HEK293 (cell line): ENCODE measurements around the gene SLC19A2.

ENCODE experiments used
- CTCF ChIA-PET: fragments of 350-600 bp; formaldehyde crosslinking; extraction: SDS; loops from one replicate; lab custom pipeline; 2021; ENCODE audit warnings: antibody characterized with exemption; lab: Yijun Ruan, JAX
- POLR2A ChIA-PET: fragments of 300-600 bp; formaldehyde crosslinking; extraction: SDS; loops from one replicate; lab custom pipeline; 2020; ENCODE audit warnings: antibody characterized with exemption, inconsistent platforms; lab: Yijun Ruan, JAX
- H3K27ac ChIP-seq: fragments of 200-500 bp; sonication (Bioruptor generic); 2 replicates; pipeline ENCODE4 v1.5.1; 2014; ENCODE audit warnings: low read depth, low read length, control low read depth, inconsistent platforms; ENCODE audit errors: extremely low read depth
- H3K36me3 ChIP-seq, 2 experiments: fragments of 200-500 bp in 1 of 2; sonication (Bioruptor generic) in 1 of 2; 1 replicate in 1 of 2; 2 replicates in 1 of 2; pipeline ENCODE4 v1.5.1; 2014 to 2017; ENCODE audit warnings: inconsistent platforms in 2 of 2, low read length in 2 of 2; ENCODE audit not compliant: control insufficient read depth in 2 of 2, insufficient read depth in 1 of 2
- H3K4me1 ChIP-seq: fragments of 200-500 bp; sonication (Bioruptor generic); 2 replicates; pipeline ENCODE4 v1.5.1; 2014; ENCODE audit warnings: mild to moderate bottlenecking, low read length, inconsistent platforms; ENCODE audit not compliant: control insufficient read depth, insufficient read depth
- H3K4me3 ChIP-seq: 2 replicates; pipeline ENCODE4 v1.5.1; 2011; ENCODE audit warnings: low read depth, mild to moderate bottlenecking, control low read depth, low read length, moderate library complexity
- H3K9me3 ChIP-seq: fragments of 200-500 bp; sonication (Bioruptor generic); 2 replicates; pipeline ENCODE4 v1.5.1; 2014; ENCODE audit warnings: low read depth, low read length, inconsistent platforms; ENCODE audit not compliant: control insufficient read depth, insufficient read depth
- MEIS1 ChIP-seq: sonication (generic); formaldehyde crosslinking; IDR thresholded peaks from 2 replicates; pipeline ENCODE4 v1.8.1; 2022; ENCODE audit warnings: missing genetic modification reagents, mild to moderate bottlenecking, borderline replicate concordance
- SCRT2 ChIP-seq: fragments of 450-650 bp; formaldehyde crosslinking; IDR thresholded peaks from 2 replicates; pipeline ENCODE4 v1.5.1; 2016; ENCODE audit warnings: missing biosample characterization, missing genetic modification characterization
- WT1 ChIP-seq: fragments of 450-650 bp; formaldehyde crosslinking; IDR thresholded peaks from 2 replicates; pipeline ENCODE4 v1.5.1; 2016; ENCODE audit warnings: missing biosample characterization, missing genetic modification characterization
- ZBTB17 ChIP-seq: fragments of 450-650 bp; formaldehyde crosslinking; IDR thresholded peaks from 2 replicates; pipeline ENCODE4 v1.5.1; 2016; ENCODE audit warnings: missing biosample characterization, missing genetic modification characterization
- ZBTB20 ChIP-seq: fragments of 450-650 bp; formaldehyde crosslinking; IDR thresholded peaks from 2 replicates; pipeline ENCODE4 v1.5.1; 2016; ENCODE audit warnings: missing biosample characterization, missing genetic modification characterization
- ZEB2 ChIP-seq: fragments of 450-650 bp; formaldehyde crosslinking; IDR thresholded peaks from 2 replicates; pipeline ENCODE4 v1.5.1; 2016; ENCODE audit warnings: missing biosample characterization, missing genetic modification characterization
- ZFHX2 ChIP-seq: fragments of 450-650 bp; formaldehyde crosslinking; conservative IDR thresholded peaks from 2 replicates; pipeline ENCODE4 v1.5.1; 2016; ENCODE audit warnings: missing biosample characterization, missing genetic modification characterization
- ZNF10 ChIP-seq: fragments of 450-650 bp; formaldehyde crosslinking; IDR thresholded peaks from 2 replicates; pipeline ENCODE4 v1.5.1; 2017; ENCODE audit warnings: missing biosample characterization, missing genetic modification characterization
- ZNF121 ChIP-seq: fragments of 450-650 bp; formaldehyde crosslinking; IDR thresholded peaks from 2 replicates; pipeline ENCODE4 v1.5.1; 2016; ENCODE audit warnings: missing biosample characterization, missing genetic modification characterization
- ZNF169 ChIP-seq: fragments of 450-650 bp; formaldehyde crosslinking; IDR thresholded peaks from 2 replicates; pipeline ENCODE4 v1.5.1; 2016; ENCODE audit warnings: missing biosample characterization, missing genetic modification characterization
- ZNF202 ChIP-seq: fragments of 450-650 bp; formaldehyde crosslinking; IDR thresholded peaks from 2 replicates; pipeline ENCODE4 v1.5.1; 2016; ENCODE audit warnings: missing biosample characterization, missing genetic modification characterization, borderline replicate concordance
- ZNF223 ChIP-seq: fragments of 450-650 bp; formaldehyde crosslinking; IDR thresholded peaks from 2 replicates; pipeline ENCODE4 v1.5.1; 2016; ENCODE audit warnings: missing biosample characterization, missing genetic modification characterization
- ZNF23 ChIP-seq: fragments of 450-650 bp; formaldehyde crosslinking; IDR thresholded peaks from 2 replicates; pipeline ENCODE4 v1.5.1; 2016; ENCODE audit warnings: missing biosample characterization, missing genetic modification characterization, borderline replicate concordance
- ZNF335 ChIP-seq: fragments of 450-650 bp; formaldehyde crosslinking; conservative IDR thresholded peaks from 2 replicates; pipeline ENCODE4 v1.5.1; 2016; ENCODE audit warnings: missing biosample characterization, missing genetic modification characterization
- ZNF366 ChIP-seq: fragments of 450-650 bp; formaldehyde crosslinking; conservative IDR thresholded peaks from 2 replicates; pipeline ENCODE4 v1.5.1; 2016; ENCODE audit warnings: missing biosample characterization, missing genetic modification characterization
- ZNF37A ChIP-seq: fragments of 450-650 bp; IDR thresholded peaks from 2 replicates; pipeline ENCODE4 v1.5.1; 2018; ENCODE audit warnings: missing biosample characterization, missing genetic modification characterization
- ZNF394 ChIP-seq: fragments of 450-650 bp; formaldehyde crosslinking; IDR thresholded peaks from 2 replicates; pipeline ENCODE4 v1.5.1; 2016; ENCODE audit warnings: missing biosample characterization, missing genetic modification characterization, mild to moderate bottlenecking, moderate library complexity, borderline replicate concordance
- ZNF501 ChIP-seq: fragments of 450-650 bp; formaldehyde crosslinking; IDR thresholded peaks from 2 replicates; pipeline ENCODE4 v1.5.1; 2016; ENCODE audit warnings: missing biosample characterization, missing genetic modification characterization
- ZNF600 ChIP-seq: fragments of 450-650 bp; formaldehyde crosslinking; IDR thresholded peaks from 2 replicates; pipeline ENCODE4 v1.5.1; 2016; ENCODE audit warnings: missing biosample characterization, missing genetic modification characterization
- ZNF707 ChIP-seq: fragments of 450-650 bp; formaldehyde crosslinking; IDR thresholded peaks from 2 replicates; pipeline ENCODE4 v1.5.1; 2016; ENCODE audit warnings: missing biosample characterization, missing genetic modification characterization
- ZNF747 ChIP-seq: fragments of 450-650 bp; formaldehyde crosslinking; IDR thresholded peaks from 2 replicates; pipeline ENCODE4 v1.5.1; 2016; ENCODE audit warnings: missing biosample characterization, missing genetic modification characterization
- ZNF777 ChIP-seq: fragments of 450-650 bp; formaldehyde crosslinking; IDR thresholded peaks from 2 replicates; pipeline ENCODE4 v1.5.1; 2017; ENCODE audit warnings: missing biosample characterization, missing genetic modification characterization, borderline replicate concordance
- ZNF785 ChIP-seq: fragments of 450-650 bp; formaldehyde crosslinking; IDR thresholded peaks from 2 replicates; pipeline ENCODE4 v1.5.1; 2016; ENCODE audit warnings: missing biosample characterization, missing genetic modification characterization
- ZNF837 ChIP-seq: fragments of 450-650 bp; formaldehyde crosslinking; IDR thresholded peaks from 2 replicates; pipeline ENCODE4 v1.5.1; 2016; ENCODE audit warnings: missing biosample characterization, missing genetic modification characterization
- TF ChIP-seq, protein P1 (sequence below): fragments of 450-650 bp; formaldehyde crosslinking; IDR thresholded peaks from 2 replicates; pipeline ENCODE4 v1.5.1; 2016; ENCODE audit warnings: missing biosample characterization, missing genetic modification characterization
- TF ChIP-seq, protein P2 (sequence below): fragments of 450-650 bp; formaldehyde crosslinking; optimal IDR thresholded peaks from 2 replicates; pipeline ENCODE3; 2016; ENCODE audit warnings: missing biosample characterization, mild to moderate bottlenecking, missing genetic modification characterization
- TF ChIP-seq, protein P3 (sequence below): fragments of 450-650 bp; formaldehyde crosslinking; IDR thresholded peaks from 2 replicates; pipeline ENCODE4 v1.5.1; 2016; ENCODE audit warnings: missing biosample characterization, missing genetic modification characterization
- TF ChIP-seq, protein P4 (sequence below): fragments of 450-650 bp; formaldehyde crosslinking; conservative IDR thresholded peaks from 2 replicates; pipeline ENCODE4 v1.5.1; 2016; ENCODE audit warnings: low read depth, missing biosample characterization, missing genetic modification characterization
- TF ChIP-seq, protein P5 (sequence below): fragments of 450-650 bp; formaldehyde crosslinking; IDR thresholded peaks from 2 replicates; pipeline ENCODE4 v1.5.1; 2016; ENCODE audit warnings: missing biosample characterization, missing genetic modification characterization

SLC19A2 gene

DNA sequence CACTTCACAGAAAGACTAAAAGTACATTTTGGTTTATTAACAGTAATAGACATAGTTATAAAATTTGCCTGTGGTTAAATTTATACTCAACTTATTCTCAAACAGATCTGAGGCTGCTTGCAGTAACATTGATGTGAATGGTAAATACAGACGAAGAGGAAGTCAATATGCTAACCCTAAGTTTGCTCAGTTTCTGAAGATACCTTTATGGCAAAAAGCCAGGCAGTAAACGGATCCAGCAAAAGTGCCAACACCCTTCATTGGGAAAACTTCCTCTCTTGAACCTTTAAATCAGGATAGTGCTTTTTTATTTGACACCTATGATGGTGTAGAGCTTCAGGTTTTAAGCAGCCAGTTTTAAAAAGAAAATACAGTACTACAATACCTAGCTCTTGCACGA is 41.8 kb downstream of the SLC19A2 start (continued):
- TF ChIP-seq, protein P1, sequence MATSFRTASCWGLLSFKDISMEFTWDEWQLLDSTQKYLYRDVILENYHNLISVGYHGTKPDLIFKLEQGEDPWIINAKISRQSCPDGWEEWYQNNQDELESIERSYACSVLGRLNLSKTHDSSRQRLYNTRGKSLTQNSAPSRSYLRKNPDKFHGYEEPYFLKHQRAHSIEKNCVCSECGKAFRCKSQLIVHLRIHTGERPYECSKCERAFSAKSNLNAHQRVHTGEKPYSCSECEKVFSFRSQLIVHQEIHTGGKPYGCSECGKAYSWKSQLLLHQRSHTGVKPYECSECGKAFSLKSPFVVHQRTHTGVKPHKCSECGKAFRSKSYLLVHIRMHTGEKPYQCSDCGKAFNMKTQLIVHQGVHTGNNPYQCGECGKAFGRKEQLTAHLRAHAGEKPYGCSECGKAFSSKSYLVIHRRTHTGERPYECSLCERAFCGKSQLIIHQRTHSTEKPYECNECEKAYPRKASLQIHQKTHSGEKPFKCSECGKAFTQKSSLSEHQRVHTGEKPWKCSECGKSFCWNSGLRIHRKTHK, result no peak
- no peak for TF ChIP-seq ZNF394
- no peak for TF ChIP-seq ZNF121

DNA sequence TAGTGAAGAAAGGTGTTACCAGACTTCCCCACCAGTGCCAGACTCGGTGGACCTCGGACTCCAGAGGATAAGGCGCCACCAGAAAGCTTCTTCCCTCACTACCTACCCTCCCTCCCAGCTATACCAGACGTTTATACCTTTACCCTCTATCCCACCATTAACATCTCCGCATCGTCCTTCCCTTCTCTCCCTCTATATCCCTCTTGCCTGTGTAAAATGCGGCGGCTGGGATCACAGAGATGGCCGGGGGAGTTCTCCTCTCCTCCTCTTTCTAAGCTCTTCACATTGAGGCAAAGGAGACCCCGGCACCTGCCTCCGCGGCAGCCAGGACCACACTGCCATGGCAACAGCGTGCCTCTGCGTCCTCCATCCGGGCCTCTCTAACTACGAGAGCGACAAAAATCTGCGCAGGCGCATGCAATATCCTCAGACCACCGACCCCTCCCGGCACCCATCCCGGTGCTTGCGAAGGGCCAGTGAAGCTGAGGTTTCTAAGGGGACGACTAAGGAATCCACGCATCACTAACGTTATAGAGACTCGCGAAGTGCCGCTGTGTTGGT is 58.6 kb downstream of the SLC19A2 start, which contains the start of gene CCDC181:
TSS of gene CCDC181 (minus strand) at position 394 of the 561 bp plus-strand sequence. CDS start 2,547 bp downstream, outside the sequence.
- POLR2A ChIA-PET, result interaction anchor here (0.8 to 1.6 kb wide), 3 partner anchors 9 to 59 kb away, joined by 3 to 11 read pairs (median 4); partner anchors contain the start of genes BLZF1, NME7 and SLC19A2
- CTCF ChIA-PET, result interaction anchor here (0.7 to 1.9 kb wide), 5 partner anchors 10 to 824 kb away, joined by 3 to 4 read pairs (median 4); no protein-coding TSS in a partner anchor
- peak; percentile 18; the same call in 1 of the 2 replicates for TF ChIP-seq ZNF10 (tag by site-specific recombination)
- TF ChIP-seq ZNF366 (tag by site-specific recombination), result peak; percentile 82
- TF ChIP-seq ZNF600 (tag by site-specific recombination), result peak; percentile 58
- TF ChIP-seq MEIS1, result no peak
- TF ChIP-seq, protein P2, sequence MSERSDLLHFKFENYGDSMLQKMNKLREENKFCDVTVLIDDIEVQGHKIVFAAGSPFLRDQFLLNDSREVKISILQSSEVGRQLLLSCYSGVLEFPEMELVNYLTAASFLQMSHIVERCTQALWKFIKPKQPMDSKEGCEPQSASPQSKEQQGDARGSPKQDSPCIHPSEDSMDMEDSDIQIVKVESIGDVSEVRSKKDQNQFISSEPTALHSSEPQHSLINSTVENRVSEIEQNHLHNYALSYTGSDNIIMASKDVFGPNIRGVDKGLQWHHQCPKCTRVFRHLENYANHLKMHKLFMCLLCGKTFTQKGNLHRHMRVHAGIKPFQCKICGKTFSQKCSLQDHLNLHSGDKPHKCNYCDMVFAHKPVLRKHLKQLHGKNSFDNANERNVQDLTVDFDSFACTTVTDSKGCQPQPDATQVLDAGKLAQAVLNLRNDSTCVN, result no peak
- no peak for TF ChIP-seq ZNF202 (tag by site-specific recombination)
- TF ChIP-seq ZNF223 (tag by site-specific recombination), result peak; percentile 99
- TF ChIP-seq WT1 (tag by site-specific recombination), result no peak
- TF ChIP-seq, protein P3, sequence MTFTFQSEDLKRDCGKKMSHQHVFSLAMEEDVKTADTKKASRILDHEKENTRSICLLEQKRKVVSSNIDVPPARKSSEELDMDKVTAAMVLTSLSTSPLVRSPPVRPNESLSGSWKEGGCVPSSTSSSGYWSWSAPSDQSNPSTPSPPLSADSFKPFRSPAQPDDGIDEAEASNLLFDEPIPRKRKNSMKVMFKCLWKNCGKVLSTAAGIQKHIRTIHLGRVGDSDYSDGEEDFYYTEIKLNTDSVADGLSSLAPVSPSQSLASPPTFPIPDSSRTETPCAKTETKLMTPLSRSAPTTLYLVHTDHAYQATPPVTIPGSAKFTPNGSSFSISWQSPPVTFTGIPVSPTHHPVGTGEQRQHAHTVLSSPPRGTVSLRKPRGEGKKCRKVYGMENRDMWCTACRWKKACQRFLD (tag by site-specific recombination), result no peak
- TF ChIP-seq ZFHX2, result no peak
- peak; percentile 78 for TF ChIP-seq ZBTB17 (tag by site-specific recombination)
- TF ChIP-seq, protein P4, sequence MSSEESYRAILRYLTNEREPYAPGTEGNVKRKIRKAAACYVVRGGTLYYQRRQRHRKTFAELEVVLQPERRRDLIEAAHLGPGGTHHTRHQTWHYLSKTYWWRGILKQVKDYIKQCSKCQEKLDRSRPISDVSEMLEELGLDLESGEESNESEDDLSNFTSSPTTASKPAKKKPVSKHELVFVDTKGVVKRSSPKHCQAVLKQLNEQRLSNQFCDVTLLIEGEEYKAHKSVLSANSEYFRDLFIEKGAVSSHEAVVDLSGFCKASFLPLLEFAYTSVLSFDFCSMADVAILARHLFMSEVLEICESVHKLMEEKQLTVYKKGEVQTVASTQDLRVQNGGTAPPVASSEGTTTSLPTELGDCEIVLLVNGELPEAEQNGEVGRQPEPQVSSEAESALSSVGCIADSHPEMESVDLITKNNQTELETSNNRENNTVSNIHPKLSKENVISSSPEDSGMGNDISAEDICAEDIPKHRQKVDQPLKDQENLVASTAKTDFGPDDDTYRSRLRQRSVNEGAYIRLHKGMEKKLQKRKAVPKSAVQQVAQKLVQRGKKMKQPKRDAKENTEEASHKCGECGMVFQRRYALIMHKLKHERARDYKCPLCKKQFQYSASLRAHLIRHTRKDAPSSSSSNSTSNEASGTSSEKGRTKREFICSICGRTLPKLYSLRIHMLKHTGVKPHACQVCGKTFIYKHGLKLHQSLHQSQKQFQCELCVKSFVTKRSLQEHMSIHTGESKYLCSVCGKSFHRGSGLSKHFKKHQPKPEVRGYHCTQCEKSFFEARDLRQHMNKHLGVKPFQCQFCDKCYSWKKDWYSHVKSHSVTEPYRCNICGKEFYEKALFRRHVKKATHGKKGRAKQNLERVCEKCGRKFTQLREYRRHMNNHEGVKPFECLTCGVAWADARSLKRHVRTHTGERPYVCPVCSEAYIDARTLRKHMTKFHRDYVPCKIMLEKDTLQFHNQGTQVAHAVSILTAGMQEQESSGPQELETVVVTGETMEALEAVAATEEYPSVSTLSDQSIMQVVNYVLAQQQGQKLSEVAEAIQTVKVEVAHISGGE (tag by site-specific recombination), result peak; percentile 34; the same call in 1 of the 2 replicates
- peak; percentile 38; the same call in 1 of the 2 replicates for TF ChIP-seq ZNF394
- TF ChIP-seq ZBTB20, result peak; percentile 54; the same call in 1 of the 2 replicates
- TF ChIP-seq ZEB2, result no peak
- TF ChIP-seq ZNF785 (tag by site-specific recombination), result no peak
- no peak for TF ChIP-seq ZNF707
- TF ChIP-seq ZNF747 (tag by site-specific recombination), result no peak
- TF ChIP-seq, protein P5, sequence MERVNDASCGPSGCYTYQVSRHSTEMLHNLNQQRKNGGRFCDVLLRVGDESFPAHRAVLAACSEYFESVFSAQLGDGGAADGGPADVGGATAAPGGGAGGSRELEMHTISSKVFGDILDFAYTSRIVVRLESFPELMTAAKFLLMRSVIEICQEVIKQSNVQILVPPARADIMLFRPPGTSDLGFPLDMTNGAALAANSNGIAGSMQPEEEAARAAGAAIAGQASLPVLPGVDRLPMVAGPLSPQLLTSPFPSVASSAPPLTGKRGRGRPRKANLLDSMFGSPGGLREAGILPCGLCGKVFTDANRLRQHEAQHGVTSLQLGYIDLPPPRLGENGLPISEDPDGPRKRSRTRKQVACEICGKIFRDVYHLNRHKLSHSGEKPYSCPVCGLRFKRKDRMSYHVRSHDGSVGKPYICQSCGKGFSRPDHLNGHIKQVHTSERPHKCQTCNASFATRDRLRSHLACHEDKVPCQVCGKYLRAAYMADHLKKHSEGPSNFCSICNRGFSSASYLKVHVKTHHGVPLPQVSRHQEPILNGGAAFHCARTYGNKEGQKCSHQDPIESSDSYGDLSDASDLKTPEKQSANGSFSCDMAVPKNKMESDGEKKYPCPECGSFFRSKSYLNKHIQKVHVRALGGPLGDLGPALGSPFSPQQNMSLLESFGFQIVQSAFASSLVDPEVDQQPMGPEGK (tag by site-specific recombination), result no peak
- TF ChIP-seq ZNF335, result peak; percentile 86
- 0 out of 2 replicates have a peak, but pooled peaks have one; percentile 28 for TF ChIP-seq SCRT2 (tag by site-specific recombination)
- no peak for TF ChIP-seq ZNF37A
- no peak for TF ChIP-seq ZNF777
- no peak for TF ChIP-seq ZNF169
- no peak for TF ChIP-seq ZNF837 (tag by site-specific recombination)
- peak; percentile 67; the same call in 1 of the 2 replicates for TF ChIP-seq ZNF501 (tag by site-specific recombination)
- TF ChIP-seq ZNF23 (tag by site-specific recombination), result no peak

More for the DNA sequence above, 58.6 kb downstream of the SLC19A2 start, which contains the start of gene CCDC181:
- peak within 1 kb of the TSS; percentile 80 for H3K4me3 ChIP-seq
- no peaks in the 10 kb centered on the region for H3K36me3 ChIP-seq
- no peaks in the 10 kb centered on the region for H3K4me1 ChIP-seq
- H3K9me3 ChIP-seq, result no peaks in the 10 kb centered on the region
- no peak within 1 kb of the TSS for H3K27ac ChIP-seq
